ENCODE results near the gene MDH1. TPM values are rescaled to one million over a fixed set of nuclear protein-coding genes. Genes with fewer than 3 reads are reported as not detected.

Gene MDH1
- total RNA-seq, 1 donor from 2014 or later: 103 TPM

GRCh38 chr2:63627866-63628265 lies 39.1 kb downstream of the MDH1 start:
- peaks cover 14% of the 10 kb centered on the region for H3K27me3 Mint-ChIP-seq (ENCODE audit: low read depth)
- no peak overlapping the region for H3K27ac Mint-ChIP-seq (ENCODE audit: unreplicated experiment)
- H3K4me1 Mint-ChIP-seq (ENCODE audit: low read depth): no peaks in the 10 kb centered on the region
- TF ChIP-seq, protein P1, sequence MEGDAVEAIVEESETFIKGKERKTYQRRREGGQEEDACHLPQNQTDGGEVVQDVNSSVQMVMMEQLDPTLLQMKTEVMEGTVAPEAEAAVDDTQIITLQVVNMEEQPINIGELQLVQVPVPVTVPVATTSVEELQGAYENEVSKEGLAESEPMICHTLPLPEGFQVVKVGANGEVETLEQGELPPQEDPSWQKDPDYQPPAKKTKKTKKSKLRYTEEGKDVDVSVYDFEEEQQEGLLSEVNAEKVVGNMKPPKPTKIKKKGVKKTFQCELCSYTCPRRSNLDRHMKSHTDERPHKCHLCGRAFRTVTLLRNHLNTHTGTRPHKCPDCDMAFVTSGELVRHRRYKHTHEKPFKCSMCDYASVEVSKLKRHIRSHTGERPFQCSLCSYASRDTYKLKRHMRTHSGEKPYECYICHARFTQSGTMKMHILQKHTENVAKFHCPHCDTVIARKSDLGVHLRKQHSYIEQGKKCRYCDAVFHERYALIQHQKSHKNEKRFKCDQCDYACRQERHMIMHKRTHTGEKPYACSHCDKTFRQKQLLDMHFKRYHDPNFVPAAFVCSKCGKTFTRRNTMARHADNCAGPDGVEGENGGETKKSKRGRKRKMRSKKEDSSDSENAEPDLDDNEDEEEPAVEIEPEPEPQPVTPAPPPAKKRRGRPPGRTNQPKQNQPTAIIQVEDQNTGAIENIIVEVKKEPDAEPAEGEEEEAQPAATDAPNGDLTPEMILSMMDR (IDR thresholded peaks at IDR 0.05): no peak
- H3K9me3 Mint-ChIP-seq (ENCODE audit: low read depth): peaks cover 18% of the 10 kb centered on the region
- H3K4me3 Mint-ChIP-seq (ENCODE audit: unreplicated experiment): no peak overlapping the region
- H3K36me3 Mint-ChIP-seq (ENCODE audit: low read depth): peaks cover 9% of the 10 kb centered on the region
- no peak for DNase-seq (ENCODE audit: low spot score)

GRCh38 chr2:63628403-63628942 lies 39.7 kb downstream of the MDH1 start:
- TF ChIP-seq, protein P1 (IDR thresholded peaks at IDR 0.05): no peak
- H3K27me3 Mint-ChIP-seq (ENCODE audit: low read depth): peaks cover 9% of the 10 kb centered on the region
- H3K36me3 Mint-ChIP-seq (ENCODE audit: low read depth): peaks cover 10% of the 10 kb centered on the region
- peaks cover 23% of the 10 kb centered on the region for H3K9me3 Mint-ChIP-seq (ENCODE audit: low read depth)
- H3K4me1 Mint-ChIP-seq (ENCODE audit: low read depth): no peaks in the 10 kb centered on the region
- DNase-seq (ENCODE audit: low spot score): no peak
- no peak overlapping the region for H3K27ac Mint-ChIP-seq (ENCODE audit: unreplicated experiment)
- no peak overlapping the region for H3K4me3 Mint-ChIP-seq (ENCODE audit: unreplicated experiment)

DNA sequence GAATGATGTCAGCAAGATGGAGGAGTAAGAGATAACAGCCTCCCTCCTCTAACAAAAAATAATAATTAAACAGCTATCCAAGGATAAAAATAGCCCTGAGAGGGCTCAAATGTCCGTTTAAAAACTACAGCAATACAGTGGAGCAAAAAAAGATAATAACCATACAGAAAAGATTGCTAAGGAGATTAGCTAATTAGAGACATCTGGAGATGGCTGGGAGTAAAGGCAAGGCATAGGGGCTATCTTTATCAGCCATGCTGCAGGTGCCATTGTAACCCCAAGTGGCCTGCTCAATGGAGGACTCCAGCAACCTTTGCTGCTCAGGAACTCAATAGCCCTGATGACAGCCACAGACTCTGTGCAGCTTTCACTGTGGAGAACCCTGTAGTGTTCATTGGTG lies 42.7 kb downstream of the MDH1 start:
- no peak for DNase-seq (ENCODE audit: low spot score)
- peaks cover 25% of the 10 kb centered on the region for H3K36me3 Mint-ChIP-seq (ENCODE audit: low read depth)
- H3K27me3 Mint-ChIP-seq (ENCODE audit: low read depth): no peaks in the 10 kb centered on the region
- H3K4me3 Mint-ChIP-seq (ENCODE audit: unreplicated experiment): no peak overlapping the region
- H3K27ac Mint-ChIP-seq (ENCODE audit: unreplicated experiment): no peak overlapping the region
- TF ChIP-seq, protein P1 (IDR thresholded peaks at IDR 0.05): no peak
- no peaks in the 10 kb centered on the region for H3K4me1 Mint-ChIP-seq (ENCODE audit: low read depth)
- peaks cover 43% of the 10 kb centered on the region for H3K9me3 Mint-ChIP-seq (ENCODE audit: low read depth)

- no peak overlapping the region for H3K27ac Mint-ChIP-seq (ENCODE audit: unreplicated experiment)
- H3K27me3 Mint-ChIP-seq (ENCODE audit: low read depth): no peaks in the 10 kb centered on the region
- TF ChIP-seq, protein P1 (IDR thresholded peaks at IDR 0.05): no peak
- no peak for DNase-seq (ENCODE audit: low spot score)
- H3K4me3 Mint-ChIP-seq (ENCODE audit: unreplicated experiment): no peak overlapping the region
- peaks cover 47% of the 10 kb centered on the region for H3K9me3 Mint-ChIP-seq (ENCODE audit: low read depth)
- peaks cover 26% of the 10 kb centered on the region for H3K36me3 Mint-ChIP-seq (ENCODE audit: low read depth)
- no peaks in the 10 kb centered on the region for H3K4me1 Mint-ChIP-seq (ENCODE audit: low read depth)
Observed at GRCh38 chr2:63632382-63632781, 43.6 kb downstream of the MDH1 start.

DNA sequence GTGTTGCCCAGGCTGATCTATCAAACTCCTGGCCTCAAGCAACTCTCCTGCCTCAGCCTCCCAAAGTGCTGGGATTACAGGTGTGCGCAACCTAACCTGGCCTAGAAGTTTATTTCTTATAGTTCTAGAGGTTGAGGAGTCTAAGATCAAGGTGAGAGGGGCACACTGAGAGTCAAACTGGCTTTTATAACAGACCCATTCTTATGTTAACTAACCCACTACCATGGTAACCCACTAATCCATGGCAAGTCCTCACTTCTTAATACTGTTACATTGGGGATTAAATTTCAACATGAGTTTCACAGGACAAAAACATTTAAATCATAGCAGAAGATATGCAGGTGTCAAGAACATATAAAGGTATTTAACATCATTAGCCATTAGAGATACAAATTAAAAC lies 50.6 kb downstream of the MDH1 start:
- Mint-ChIP-seq H3K4me1 (ENCODE audit: low read depth) (peaks cover 14% of the 10 kb centered on the region), H3K27me3 (ENCODE audit: low read depth) (no peaks in the 10 kb centered on the region)

More for the DNA sequence above, 50.6 kb downstream of the MDH1 start:
- peaks cover 28% of the 10 kb centered on the region for H3K9me3 Mint-ChIP-seq (ENCODE audit: low read depth)
- no peak overlapping the region for H3K27ac Mint-ChIP-seq (ENCODE audit: unreplicated experiment)
- peaks cover 20% of the 10 kb centered on the region for H3K36me3 Mint-ChIP-seq (ENCODE audit: low read depth)
- no peak overlapping the region for H3K4me3 Mint-ChIP-seq (ENCODE audit: unreplicated experiment)
- TF ChIP-seq, protein P1 (IDR thresholded peaks at IDR 0.05): no peak
- no peak for DNase-seq (ENCODE audit: low spot score)
